ENCODE data around the gene SFTA2. TPM values are rescaled to one million over a fixed set of nuclear protein-coding genes. Genes with fewer than 3 reads are reported as not detected.

Gene SFTA2
- total and polyA plus RNA-seq, 3 donors from 2014 or later: 0.94 TPM; not detected in 2

GRCh38 chr6:30887901-30888815, 43.8 kb downstream of the SFTA2 start:
- intact Hi-C loops (cut with DNase I; ENCODE audit: low total_unique reads): no loop called here
- H3K4me3 ChIP-seq: no peak overlapping the region
- DNase-seq: no peak
- H3K9me3 ChIP-seq: no peaks in the 10 kb centered on the region
- peaks cover 28% of the 10 kb centered on the region for H3K4me1 ChIP-seq
- H3K27me3 ChIP-seq: no peaks in the 10 kb centered on the region
- H3K27ac ChIP-seq: no peak overlapping the region
- no peaks in the 10 kb centered on the region for H3K36me3 ChIP-seq (ENCODE audit: low read depth, missing control alignments)
- no peak for TF ChIP-seq POLR2A (IDR thresholded peaks at IDR 0.05)
- TF ChIP-seq CTCF (IDR thresholded peaks at IDR 0.05): no peak
- 73 to 77% methylated on average over 6 of the region's 6 CpGs for WGBS, 2 donors

- peak overlapping the region in 1 of 2 donors; percentile 60 for H3K27ac ChIP-seq
- intact Hi-C loops (cut with DNase I; ENCODE audit: low total_unique reads): no loop called here
- peaks cover 41% of the 10 kb centered on the region for H3K4me1 ChIP-seq
- TF ChIP-seq CTCF (IDR thresholded peaks at IDR 0.05): no peak
- no peak for TF ChIP-seq POLR2A (IDR thresholded peaks at IDR 0.05)
- no peaks in the 10 kb centered on the region for H3K9me3 ChIP-seq
- H3K36me3 ChIP-seq (ENCODE audit: low read depth, missing control alignments): no peaks in the 10 kb centered on the region
- no peaks in the 10 kb centered on the region for H3K27me3 ChIP-seq
- no peak for DNase-seq
- no peak overlapping the region for H3K4me3 ChIP-seq
These were observed 45.1 kb downstream of the SFTA2 start for GRCh38 chr6:30886897-30887255.

- peak overlapping the region; percentile 60 to 93 for H3K27ac ChIP-seq
These were observed 45.7 kb downstream of the SFTA2 start for GRCh38 chr6:30885999-30886896.

GRCh38 chr6:30885481-30885998, 46.4 kb downstream of the SFTA2 start:
- Histone ChIP-seq H3K4me1 (peaks cover 45% of the 10 kb centered on the region), H3K27ac (peak overlapping the region; percentile 60 to 93), H3K9me3 (no peaks in the 10 kb centered on the region), H3K4me3 (peak overlapping the region; percentile 73 to 78), H3K27me3 (no peaks in the 10 kb centered on the region), H3K36me3 (ENCODE audit: low read depth, missing control alignments) (no peaks in the 10 kb centered on the region)
- intact Hi-C loops (cut with DNase I; ENCODE audit: low total_unique reads): no loop called here
- TF ChIP-seq CTCF (IDR thresholded peaks at IDR 0.05): no peak
- TF ChIP-seq POLR2A (IDR thresholded peaks at IDR 0.05): no peak
- DNase-seq: no peak
- 17 to 18% methylated on average over 7 of the region's 7 CpGs for WGBS, 2 donors

More at GRCh38 chr6:30885999-30886896, 45.7 kb downstream of the SFTA2 start:
- Histone ChIP-seq H3K27me3 (no peaks in the 10 kb centered on the region), H3K36me3 (ENCODE audit: low read depth, missing control alignments) (no peaks in the 10 kb centered on the region), H3K4me3 (peak overlapping the region in 1 of 2 donors; percentile 73), H3K4me1 (peaks cover 45% of the 10 kb centered on the region), H3K9me3 (no peaks in the 10 kb centered on the region)
- no peak for TF ChIP-seq CTCF (IDR thresholded peaks at IDR 0.05)
- no peak for TF ChIP-seq POLR2A (IDR thresholded peaks at IDR 0.05)
- 13 to 21% methylated on average over 13 to 18 of the region's 18 CpGs for WGBS, 2 donors
- peak; percentile 84 for DNase-seq
- intact Hi-C loops (cut with DNase I; ENCODE audit: low total_unique reads): no loop called here
